KG1 (cell line): ENCODE results near the gene PCGF6.
"Not testable (repeated sequence)": the region's sequence is repeated elsewhere in the genome, so short reads cannot be mapped to it uniquely, and the experiment has no call there.

Source experiments
- DNase-seq: peaks from one replicate; lab custom pipeline; 2025; lab: John Stamatoyannopoulos, UW

The PCGF6 gene

GRCh38 chr10:103350517-103351260, at the start of gene PCGF6:
Gene PCGF6, minus strand, starts transcription at chr10:103351140. Its CDS starts 74 bp downstream, at chr10:103351066.
- DNase-seq, result peak; percentile 55

- no peak for DNase-seq
Measured at GRCh38 chr10:103397191-103397825, 46.4 kb upstream of the PCGF6 start.

GRCh38 chr10:103396789-103397087, 45.8 kb upstream of the PCGF6 start:
- DNase-seq, result no peak

GRCh38 chr10:103396067-103396788, 45.3 kb upstream of the PCGF6 start, which contains the start of the genes ATP5MK and PDCD11:
Gene ATP5MK, minus strand, starts transcription at chr10:103396475. Its CDS starts 4,018 bp downstream, at chr10:103392457.
Gene PDCD11, plus strand, starts transcription at chr10:103396626. Its CDS starts 1,801 bp downstream, at chr10:103398427.
- DNase-seq, result peak; percentile 93

- no peak for DNase-seq
Measured at GRCh38 chr10:103395754-103396066, 44.8 kb upstream of the PCGF6 start.

GRCh38 chr10:103394180-103394579, 43.2 kb upstream of the PCGF6 start:
- DNase-seq, result no peak

- no peak for DNase-seq
Measured at GRCh38 chr10:103382769-103383168, 31.8 kb upstream of the PCGF6 start.

- DNase-seq, result no peak
Measured at GRCh38 chr10:103374263-103374662, 23.3 kb upstream of the PCGF6 start.

- no peak for DNase-seq
Measured at GRCh38 chr10:103373544-103373943, 22.6 kb upstream of the PCGF6 start.

- DNase-seq, result peak; percentile 93
Measured at GRCh38 chr10:103367782-103368518, 17.0 kb upstream of the PCGF6 start, which contains the start of gene TAF5. Gene TAF5, plus strand, starts transcription at chr10:103367976. Its CDS starts 14 bp downstream, at chr10:103367990.

GRCh38 chr10:103367379-103367781, 16.4 kb upstream of the PCGF6 start:
- DNase-seq, result no peak

- DNase-seq, result not testable (repeated sequence)
Measured at GRCh38 chr10:103360791-103361190, 9.9 kb upstream of the PCGF6 start.

GRCh38 chr10:103359493-103359892, 8.6 kb upstream of the PCGF6 start:
- not testable (repeated sequence) for DNase-seq

- DNase-seq, result no peak
Measured at GRCh38 chr10:103355906-103356599, 5.1 kb upstream of the PCGF6 start.

- not testable (repeated sequence) for DNase-seq
Measured at GRCh38 chr10:103354567-103354966, 3.6 kb upstream of the PCGF6 start.

GRCh38 chr10:103353281-103353680, 2.3 kb upstream of the PCGF6 start:
- DNase-seq, result no peak

- DNase-seq, result no peak
Measured at GRCh38 chr10:103350175-103350516, 794 bp downstream of the PCGF6 start.

GRCh38 chr10:103336370-103336769, 14.6 kb downstream of the PCGF6 start:
- DNase-seq, result no peak

GRCh38 chr10:103334567-103334966, 16.4 kb downstream of the PCGF6 start:
- no peak for DNase-seq

GRCh38 chr10:103333934-103334520, 16.9 kb downstream of the PCGF6 start:
- no peak for DNase-seq

- no peak for DNase-seq
Measured at GRCh38 chr10:103327906-103328305, 23.0 kb downstream of the PCGF6 start.
